Umbilical cord (tissue), 2 donors: Measurements from ENCODE around the gene ERO1A. TPM values are rescaled to one million over a fixed set of nuclear protein-coding genes. Genes with fewer than 3 reads are reported as not detected.
"Not testable (repeated sequence)": the region's sequence is repeated elsewhere in the genome, so short reads cannot be mapped to it uniquely, and the experiment has no call there.

Experiments
- DNase-seq: peaks from one replicate; pipeline ENCODE4 v3.0.0-alpha.2; 2015; ENCODE audit warnings: low spot score
- total RNA-seq: library from RNA; depleted of rRNA; stranded (reverse); fragments of >200 nt; gene quantifications from one replicate; pipeline ENCODE4 v1.2.3, GENCODE V29; 2014; ENCODE audit warnings: low replicate concordance; ENCODE audit not compliant: insufficient read depth

Gene ERO1A
- 67.4 TPM for total RNA-seq

- peak; percentile 88 for DNase-seq
Measured at GRCh38 chr14:52695481-52696091, at the start of gene ERO1A. Gene ERO1A, minus strand, starts transcription at chr14:52695558. Its CDS starts 77 bp downstream, at chr14:52695481.

GRCh38 chr14:52741865-52742264 is 46.5 kb upstream of the ERO1A start:
- no peak for DNase-seq

- DNase-seq: no peak
Measured at GRCh38 chr14:52740751-52741150, 45.4 kb upstream of the ERO1A start.

- DNase-seq: no peak
Measured at GRCh38 chr14:52738409-52738808, 43.1 kb upstream of the ERO1A start.

- DNase-seq: no peak
Measured at GRCh38 chr14:52735921-52736489, 40.6 kb upstream of the ERO1A start.

GRCh38 chr14:52733824-52734223 is 38.5 kb upstream of the ERO1A start:
- DNase-seq: no peak

- peak; percentile 42 for DNase-seq
Measured at GRCh38 chr14:52730709-52731111, 35.4 kb upstream of the ERO1A start.

- peak; percentile 99 for DNase-seq
Measured at GRCh38 chr14:52729925-52730708, 34.8 kb upstream of the ERO1A start, which contains the start of gene STYX. Gene STYX, plus strand, starts transcription at chr14:52730166. Its CDS starts 309 bp downstream, at chr14:52730475.

GRCh38 chr14:52729585-52729924 is 34.2 kb upstream of the ERO1A start:
- DNase-seq: no peak

- not testable (repeated sequence) for DNase-seq
Measured at GRCh38 chr14:52729035-52729434, 33.7 kb upstream of the ERO1A start.

GRCh38 chr14:52727509-52727908 is 32.2 kb upstream of the ERO1A start:
- not testable (repeated sequence) for DNase-seq

GRCh38 chr14:52724360-52724644 is 28.9 kb upstream of the ERO1A start:
- DNase-seq: no peak

GRCh38 chr14:52723514-52724359 is 28.4 kb upstream of the ERO1A start:
- DNase-seq: no peak

GRCh38 chr14:52716155-52716554 is 20.8 kb upstream of the ERO1A start:
- DNase-seq: no peak

- no peak for DNase-seq
Measured at GRCh38 chr14:52711666-52712065, 16.3 kb upstream of the ERO1A start.

- DNase-seq: peak; percentile 96
Measured at GRCh38 chr14:52706724-52707706, 11.7 kb upstream of the ERO1A start, which contains the start of gene PSMC6. Gene PSMC6, plus strand, starts transcription at chr14:52707200. Its CDS starts 20 bp downstream, at chr14:52707220.

GRCh38 chr14:52706286-52706685 is 10.9 kb upstream of the ERO1A start:
- DNase-seq: no peak

- DNase-seq: no peak
Measured at GRCh38 chr14:52703664-52704063, 8.3 kb upstream of the ERO1A start.

GRCh38 chr14:52703225-52703624 is 7.9 kb upstream of the ERO1A start:
- DNase-seq: peak; percentile 46

- DNase-seq: no peak
Measured at GRCh38 chr14:52701223-52701622, 5.9 kb upstream of the ERO1A start.

GRCh38 chr14:52700701-52701172 is 5.4 kb upstream of the ERO1A start:
- no peak for DNase-seq
